OCI-LY3 (cell line): ENCODE results near the gene CHAD.
"Not testable (repeated sequence)": the region's sequence is repeated elsewhere in the genome, so short reads cannot be mapped to it uniquely, and the experiment has no call there.

ENCODE experiments used
- H2AFZ ChIP-seq: fragments of 200-600, 300-600 bp; shearing (Covaris generic); 2 replicates; pipeline ENCODE4 v1.6.0; 2014; ENCODE audit warnings: antibody characterized with exemption, low read depth, low read length
- H3K27ac ChIP-seq: fragments of 200-600, 300-600 bp; sonication (generic); 2 replicates; pipeline ENCODE4 v1.5.1; 2014; ENCODE audit warnings: mild to moderate bottlenecking, low read length, moderate library complexity, mixed read lengths
- H3K27me3 ChIP-seq: fragments of 200-600, 300-600 bp; sonication (generic); 2 replicates; pipeline ENCODE4 v1.6.1; 2014; ENCODE audit warnings: low read depth, low read length, mixed read lengths
- H3K36me3 ChIP-seq: fragments of 200-600, 300-600 bp; sonication (generic); replicated peaks from 2 replicates; pipeline ENCODE3; 2014; ENCODE audit warnings: low read depth, low read length, mixed read lengths
- H3K4me1 ChIP-seq: fragments of 300-600, 200-600 bp; sonication (generic); 2 replicates; pipeline ENCODE4 v1.6.1; 2014; ENCODE audit warnings: low read length, mixed read lengths
- H3K4me2 ChIP-seq: fragments of 200-600, 300-600 bp; sonication (generic); 2 replicates; pipeline ENCODE4 v1.6.1; 2014; ENCODE audit warnings: low read length, mixed read lengths
- H3K4me3 ChIP-seq: fragments of 300-600, 200-600 bp; sonication (generic); 2 replicates; pipeline ENCODE4 v1.5.1; 2014; ENCODE audit warnings: antibody characterized with exemption, mild to moderate bottlenecking, low read length, moderate library complexity
- H3K79me2 ChIP-seq: fragments of 300-600, 200-600 bp; shearing (Covaris generic); 2 replicates; pipeline ENCODE4 v1.6.1; 2014; ENCODE audit warnings: mild to moderate bottlenecking, low read length, mixed read lengths
- H3K9ac ChIP-seq: fragments of 300-600, 200-600 bp; shearing (Covaris generic); 2 replicates; pipeline ENCODE4 v1.6.0; 2014; ENCODE audit warnings: mild to moderate bottlenecking, low read length, moderate library complexity
- H3K9me3 ChIP-seq: fragments of 200-600, 300-600 bp; shearing (Covaris generic); 2 replicates; pipeline ENCODE4 v1.6.1; 2014; ENCODE audit warnings: low read length, mixed read lengths; ENCODE audit not compliant: insufficient read depth
- H4K20me1 ChIP-seq: fragments of 200-600, 300-600 bp; sonication (generic); 2 replicates; pipeline ENCODE4 v1.6.1; 2016; ENCODE audit warnings: low read length, mixed read lengths; ENCODE audit not compliant: insufficient read depth
- EZH2phosphoT487 ChIP-seq: fragments of 200-600 bp; shearing (Covaris generic); IDR thresholded peaks from 2 replicates; pipeline ENCODE4 v1.6.1; 2018; ENCODE audit warnings: antibody characterized with exemption, mixed run types, low read depth
- TF ChIP-seq, protein P1 (sequence below): fragments of 200-600, 300-600 bp; sonication (generic); IDR thresholded peaks from 2 replicates; pipeline ENCODE4 v1.5.1; 2014; ENCODE audit warnings: antibody characterized with exemption, low read length, low read depth

CHAD gene

DNA sequence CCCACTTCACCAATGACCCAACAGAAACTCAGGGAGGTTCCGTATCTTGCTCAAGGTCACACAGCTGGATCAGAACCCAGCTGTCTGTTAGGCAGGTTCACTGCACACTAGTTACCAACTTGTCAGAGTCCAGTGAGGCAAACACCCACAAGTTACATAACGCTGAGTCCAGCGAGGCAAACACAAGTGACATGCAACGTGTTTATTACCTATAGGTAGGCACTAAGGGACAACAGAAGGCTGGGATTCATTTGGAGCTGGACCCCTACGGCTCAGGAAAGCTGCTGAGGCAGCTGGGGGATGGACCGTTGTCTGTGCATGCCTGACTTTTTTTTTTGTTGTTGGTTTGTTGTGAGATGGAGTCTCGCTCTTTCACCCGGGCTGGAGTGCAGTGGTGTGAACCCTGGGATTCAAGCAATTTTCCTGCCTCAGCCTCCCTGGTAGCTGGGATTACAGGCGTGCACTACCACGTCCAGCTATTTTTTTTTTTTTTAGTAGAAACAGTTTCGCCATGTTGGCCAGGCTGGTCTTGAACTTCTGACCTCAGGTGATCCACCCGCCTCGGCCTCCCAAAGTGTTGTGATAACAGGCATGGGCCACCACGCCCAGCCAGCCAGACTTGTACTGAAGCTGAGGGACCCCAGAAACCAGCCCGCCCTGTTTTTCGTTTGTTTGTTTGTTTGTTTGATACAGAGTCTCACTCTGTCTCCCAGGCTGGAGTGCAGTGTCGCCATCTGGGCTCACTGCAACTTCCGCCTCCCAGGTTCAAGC, 8.1 kb upstream of the CHAD start:
- H4K20me1 ChIP-seq: no peaks in the 10 kb centered on the region
- H3K27me3 ChIP-seq: no peaks in the 10 kb centered on the region
- H3K4me2 ChIP-seq: no peak overlapping the region
- H3K4me3 ChIP-seq: no peak overlapping the region
- no peaks in the 10 kb centered on the region for H3K36me3 ChIP-seq
- peaks cover 17% of the 10 kb centered on the region; the same call in 1 of the 2 replicates for H3K4me1 ChIP-seq
- H3K9ac ChIP-seq: no peak overlapping the region
- H2AFZ ChIP-seq: no peak overlapping the region
- no peaks in the 10 kb centered on the region for H3K9me3 ChIP-seq
- peaks cover 12% of the 10 kb centered on the region for H3K79me2 ChIP-seq
- TF ChIP-seq EZH2phosphoT487: no peak
- TF ChIP-seq, protein P1, sequence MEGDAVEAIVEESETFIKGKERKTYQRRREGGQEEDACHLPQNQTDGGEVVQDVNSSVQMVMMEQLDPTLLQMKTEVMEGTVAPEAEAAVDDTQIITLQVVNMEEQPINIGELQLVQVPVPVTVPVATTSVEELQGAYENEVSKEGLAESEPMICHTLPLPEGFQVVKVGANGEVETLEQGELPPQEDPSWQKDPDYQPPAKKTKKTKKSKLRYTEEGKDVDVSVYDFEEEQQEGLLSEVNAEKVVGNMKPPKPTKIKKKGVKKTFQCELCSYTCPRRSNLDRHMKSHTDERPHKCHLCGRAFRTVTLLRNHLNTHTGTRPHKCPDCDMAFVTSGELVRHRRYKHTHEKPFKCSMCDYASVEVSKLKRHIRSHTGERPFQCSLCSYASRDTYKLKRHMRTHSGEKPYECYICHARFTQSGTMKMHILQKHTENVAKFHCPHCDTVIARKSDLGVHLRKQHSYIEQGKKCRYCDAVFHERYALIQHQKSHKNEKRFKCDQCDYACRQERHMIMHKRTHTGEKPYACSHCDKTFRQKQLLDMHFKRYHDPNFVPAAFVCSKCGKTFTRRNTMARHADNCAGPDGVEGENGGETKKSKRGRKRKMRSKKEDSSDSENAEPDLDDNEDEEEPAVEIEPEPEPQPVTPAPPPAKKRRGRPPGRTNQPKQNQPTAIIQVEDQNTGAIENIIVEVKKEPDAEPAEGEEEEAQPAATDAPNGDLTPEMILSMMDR: no peak
- no peak overlapping the region for H3K27ac ChIP-seq

DNA sequence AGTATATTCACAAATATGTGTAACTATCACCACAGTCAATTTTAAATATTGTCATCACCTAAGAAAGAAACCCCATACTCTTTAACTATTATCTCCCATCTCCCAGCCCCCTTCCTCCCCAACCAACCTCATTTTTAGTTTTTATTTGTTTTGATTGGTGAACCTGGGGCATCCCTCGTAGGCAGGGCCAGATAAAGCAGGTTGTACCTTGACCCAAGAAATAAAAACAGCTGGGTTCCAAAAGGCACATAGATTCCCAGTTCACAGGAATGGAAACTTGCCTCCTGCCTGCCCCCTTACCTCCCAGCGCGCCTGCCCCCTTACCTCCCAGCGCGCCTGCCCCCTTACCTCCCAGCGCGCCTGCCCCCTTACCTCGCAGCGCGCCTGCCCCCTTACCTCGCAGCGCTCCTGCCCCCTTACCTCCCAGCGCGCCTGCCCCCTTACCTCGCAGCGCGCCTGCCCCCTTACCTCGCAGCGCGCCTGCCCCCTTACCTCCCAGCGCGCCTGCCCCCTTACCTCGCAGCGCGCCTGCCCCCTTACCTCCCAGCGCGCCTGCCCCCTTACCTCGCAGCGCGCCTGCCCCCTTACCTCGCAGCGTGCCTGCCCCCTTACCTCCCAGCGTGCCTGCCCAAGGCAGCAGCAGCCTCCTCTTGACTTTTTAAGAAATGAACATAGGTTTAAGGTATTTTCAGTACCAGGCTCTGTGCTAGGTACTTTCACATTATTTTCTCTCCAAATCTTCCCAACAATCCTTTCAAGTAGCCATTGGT, 7.3 kb upstream of the CHAD start:
- H3K27me3 ChIP-seq, H4K20me1 ChIP-seq, H3K27ac ChIP-seq, H3K4me2 ChIP-seq, H3K9me3 ChIP-seq, H3K36me3 ChIP-seq, H2AFZ ChIP-seq, H3K4me3 ChIP-seq, H3K9ac ChIP-seq: not testable (repeated sequence)
- Histone ChIP-seq H3K79me2 (peaks cover 12% of the 10 kb centered on the region), H3K4me1 (peaks cover 17% of the 10 kb centered on the region; the same call in 1 of the 2 replicates)

DNA sequence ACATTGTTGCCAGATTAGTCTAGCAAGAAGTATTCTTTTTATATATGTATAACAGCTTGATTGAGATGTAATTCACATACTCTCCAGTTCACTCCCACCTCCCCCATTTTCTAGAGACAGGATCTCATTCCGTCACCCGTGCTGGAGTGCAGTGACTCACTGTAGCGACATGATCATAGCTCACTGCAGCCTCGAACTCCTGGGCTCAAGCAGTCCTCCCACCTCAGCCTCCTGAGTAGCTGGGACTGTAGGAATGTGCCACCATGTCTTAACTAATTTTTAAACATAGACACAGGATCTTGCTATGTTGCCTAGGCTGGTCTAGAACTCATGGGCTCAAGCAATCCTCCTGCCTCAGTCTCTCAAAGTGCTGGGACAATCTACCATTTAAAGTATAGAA, 6.7 kb upstream of the CHAD start:
- H3K4me2 ChIP-seq: no peak overlapping the region
- no peaks in the 10 kb centered on the region for H3K36me3 ChIP-seq
- H3K9ac ChIP-seq: no peak overlapping the region
- H2AFZ ChIP-seq: no peak overlapping the region
- peaks cover 17% of the 10 kb centered on the region; the same call in 1 of the 2 replicates for H3K4me1 ChIP-seq
- no peaks in the 10 kb centered on the region for H3K27me3 ChIP-seq
- no peak overlapping the region for H3K4me3 ChIP-seq
- H4K20me1 ChIP-seq: no peaks in the 10 kb centered on the region
- peaks cover 9% of the 10 kb centered on the region for H3K79me2 ChIP-seq
- H3K27ac ChIP-seq: no peak overlapping the region
- TF ChIP-seq, protein P1: no peak
- no peak for TF ChIP-seq EZH2phosphoT487
- no peaks in the 10 kb centered on the region for H3K9me3 ChIP-seq

DNA sequence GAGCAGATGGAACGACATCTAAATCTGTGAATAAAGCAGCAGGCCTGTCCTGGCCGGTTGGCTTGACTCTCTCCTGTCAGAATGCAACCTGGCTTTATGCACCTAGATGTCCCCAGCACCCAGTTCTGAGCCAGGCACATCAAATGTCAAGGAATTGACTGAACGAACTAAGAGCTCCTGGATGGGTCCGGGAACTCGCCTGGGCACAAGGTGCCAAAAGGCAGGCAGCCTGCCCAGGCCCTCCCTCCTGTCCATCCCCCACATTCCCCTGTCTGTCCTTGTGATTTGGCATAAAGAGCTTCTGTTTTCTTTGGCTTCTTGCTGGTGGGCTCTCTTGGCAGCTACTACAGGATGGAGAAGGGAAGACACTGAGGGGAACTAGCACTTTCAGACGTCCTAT, 5.8 kb upstream of the CHAD start:
- Histone ChIP-seq H4K20me1 (no peaks in the 10 kb centered on the region), H3K4me3 (no peak overlapping the region), H3K27ac (no peak overlapping the region), H3K9me3 (no peaks in the 10 kb centered on the region), H2AFZ (no peak overlapping the region), H3K4me2 (no peak overlapping the region), H3K4me1 (peaks cover 11% of the 10 kb centered on the region; the same call in 1 of the 2 replicates), H3K79me2 (peaks cover under 1% of the 10 kb centered on the region; the same call in 1 of the 2 replicates), H3K27me3 (no peaks in the 10 kb centered on the region), H3K9ac (no peak overlapping the region), H3K36me3 (no peaks in the 10 kb centered on the region)
- no peak for TF ChIP-seq EZH2phosphoT487
- TF ChIP-seq, protein P1: no peak
